ENCODE measurements around the gene P2RY13. TPM values are rescaled to one million over a fixed set of nuclear protein-coding genes. Genes with fewer than 3 reads are reported as not detected.

The P2RY13 gene
- total and polyA plus RNA-seq, 11 donors = 0.23 to 7.3 (median 0.45) TPM

DNA sequence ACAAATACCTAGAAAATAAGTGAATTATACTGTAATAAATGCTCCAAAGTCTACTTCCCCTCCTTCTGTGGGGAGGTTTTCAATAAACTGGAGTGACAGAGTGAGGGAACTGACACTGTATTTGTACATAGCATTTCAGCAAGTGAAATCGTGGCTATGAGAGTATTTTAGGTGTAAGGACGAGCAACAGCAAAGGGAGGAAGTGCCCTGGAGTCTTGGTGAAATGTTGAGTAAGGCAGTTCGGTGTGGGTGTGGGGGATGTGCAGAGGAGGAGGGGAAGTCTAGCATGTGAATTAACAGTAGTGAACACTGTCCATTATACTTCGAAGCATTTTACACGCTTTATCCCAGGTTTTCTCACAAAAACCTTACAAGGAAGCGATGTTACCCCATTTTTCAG is 18.1 kb upstream of the P2RY13 start:
- Histone ChIP-seq H3K36me3 (no peaks in the 10 kb centered on the region), H3K27me3 (no peaks in the 10 kb centered on the region), H3K4me1 (peaks cover 0 to 53% (median 0%) of the 10 kb centered on the region in 12 donors), H3K9me3 (no peaks in the 10 kb centered on the region), H3K27ac (peak overlapping the region in 1 of 12 donors; percentile 87), H3K4me3 (no peak overlapping the region)
- intact Hi-C loops (cut with DNase I) = no loop called here
- no peak for TF ChIP-seq POLR2A (IDR thresholded peaks at IDR 0.05)
- no peak for TF ChIP-seq CTCF (IDR thresholded peaks at IDR 0.05)
- 63 to 71% (median 64%) methylated on average over 6 of the region's 6 CpGs for WGBS, 4 donors
- peak in 3 of 4 donors; percentile 61 to 75 (median 74) for ATAC-seq
- peak in 4 of 5 donors; percentile 22 to 32 (median 28) for DNase-seq

DNA sequence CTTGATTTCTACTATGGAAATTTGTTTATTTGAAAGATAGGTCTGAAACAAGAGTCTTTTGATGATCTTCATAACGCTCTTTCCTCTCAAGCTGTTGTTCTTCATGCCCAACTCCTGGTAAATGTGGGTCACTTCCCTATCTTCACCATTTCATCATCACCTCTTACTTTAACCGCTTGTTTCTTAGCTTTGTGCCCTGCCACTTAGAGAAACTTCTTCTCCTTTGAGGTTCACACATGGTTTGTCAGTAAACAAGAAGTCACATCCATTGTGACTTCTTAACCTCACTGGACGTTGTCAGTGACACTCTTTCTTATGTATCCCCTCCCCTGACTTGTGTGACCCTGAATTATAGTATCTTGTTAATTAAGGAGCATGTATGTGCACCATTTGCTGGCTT is 16.9 kb upstream of the P2RY13 start:
- Histone ChIP-seq H3K4me1 (peaks cover 0 to 47% (median 0%) of the 10 kb centered on the region in 12 donors), H3K36me3 (no peaks in the 10 kb centered on the region), H3K9me3 (no peaks in the 10 kb centered on the region), H3K27ac (peak overlapping the region in 5 of 12 donors; percentile 28 to 87 (median 35)), H3K4me3 (peak overlapping the region in 3 of 12 donors; percentile 13 to 38 (median 24)), H3K27me3 (no peaks in the 10 kb centered on the region)
- ATAC-seq (peak in 3 of 4 donors; percentile 29 to 52 (median 34)), DNase-seq (no peak)
- TF ChIP-seq CTCF (IDR thresholded peaks at IDR 0.05) = no peak
- no peak for TF ChIP-seq POLR2A (IDR thresholded peaks at IDR 0.05)
- intact Hi-C loops (cut with DNase I) = no loop called here
- WGBS, 4 donors = 67 to 74% (median 69%) methylated on average over 3 of the region's 3 CpGs

- TF ChIP-seq CTCF (IDR thresholded peaks at IDR 0.05) (no peak), POLR2A (IDR thresholded peaks at IDR 0.05) (no peak)
- Histone ChIP-seq H3K36me3 (no peaks in the 10 kb centered on the region), H3K4me1 (peaks cover 0 to 42% (median 0%) of the 10 kb centered on the region in 12 donors), H3K27me3 (no peaks in the 10 kb centered on the region), H3K4me3 (peak overlapping the region in 7 of 12 donors; percentile 12 to 38 (median 24)), H3K9me3 (no peaks in the 10 kb centered on the region), H3K27ac (peak overlapping the region in 6 of 12 donors; percentile 17 to 87 (median 34))
- DNase-seq (no peak), ATAC-seq (peak in 3 of 4 donors; percentile 39 to 69 (median 59))
- WGBS, 4 donors = 53 to 78% (median 67%) methylated on average over 2 of the region's 2 CpGs
- intact Hi-C loops (cut with DNase I) = no loop called here
Measured at GRCh38 chr3:151345859-151346258, 16.5 kb upstream of the P2RY13 start.

- peaks cover 0 to 39% (median 0%) of the 10 kb centered on the region in 12 donors for H3K4me1 ChIP-seq
- H3K36me3 ChIP-seq = no peaks in the 10 kb centered on the region
- WGBS, 4 donors = 66 to 77% (median 75%) methylated on average over 2 of the region's 2 CpGs
- TF ChIP-seq POLR2A (IDR thresholded peaks at IDR 0.05) = no peak
- TF ChIP-seq CTCF (IDR thresholded peaks at IDR 0.05) = no peak
- H3K27ac ChIP-seq = peak overlapping the region in 1 of 12 donors; percentile 72
- H3K9me3 ChIP-seq = no peaks in the 10 kb centered on the region
- no peak overlapping the region for H3K4me3 ChIP-seq
- intact Hi-C loops (cut with DNase I) = no loop called here
- no peaks in the 10 kb centered on the region for H3K27me3 ChIP-seq
- DNase-seq (no peak), ATAC-seq (no peak)
Measured at GRCh38 chr3:151331696-151332095, 2.3 kb upstream of the P2RY13 start.

Data from heart left ventricle (tissue), 16 donors.